Hepatocyte (in vitro differentiated cells): Measurements from ENCODE around the gene WDR4. TPM values are rescaled to one million over a fixed set of nuclear protein-coding genes. Genes with fewer than 3 reads are reported as not detected.
"Not testable (repeated sequence)": the region's sequence is repeated elsewhere in the genome, so short reads cannot be mapped to it uniquely, and the experiment has no call there.

Source experiments
- DNase-seq: peaks from one replicate; pipeline ENCODE4 v3.0.0-alpha.2; 2016; ENCODE audit warnings: low spot score
- H2AFZ ChIP-seq: fragments of 200-600 bp; sonication (generic); 2 replicates; pipeline ENCODE4 v1.6.0; 2016; ENCODE audit warnings: antibody characterized with exemption, mild to moderate bottlenecking
- H3K27ac ChIP-seq: fragments of 200-600 bp; sonication (generic); 2 replicates; pipeline ENCODE4 v1.5.1; 2016; ENCODE audit warnings: mild to moderate bottlenecking
- H3K27me3 ChIP-seq: fragments of 200-600 bp; sonication (generic); 2 replicates; pipeline ENCODE4 v1.6.1; 2016
- H3K36me3 ChIP-seq: fragments of 200-600 bp; sonication (generic); replicated peaks from 2 replicates; pipeline ENCODE4 v1.5.1; 2016; ENCODE audit warnings: low read depth; ENCODE audit not compliant: insufficient read depth
- H3K4me1 ChIP-seq: fragments of 200-600 bp; sonication (generic); 2 replicates; pipeline ENCODE4 v1.5.1; 2016; ENCODE audit warnings: mild to moderate bottlenecking, moderate library complexity; ENCODE audit not compliant: insufficient read depth
- H3K4me2 ChIP-seq: fragments of 200-600 bp; sonication (generic); 2 replicates; pipeline ENCODE4 v1.6.0; 2016
- H3K4me3 ChIP-seq: fragments of 200-600 bp; sonication (generic); 2 replicates; pipeline ENCODE4 v1.5.1; 2016; ENCODE audit warnings: mild to moderate bottlenecking
- H3K79me2 ChIP-seq: fragments of 200-600 bp; sonication (generic); 2 replicates; pipeline ENCODE4 v1.6.0; 2017; ENCODE audit warnings: mild to moderate bottlenecking
- H3K9me2 ChIP-seq: fragments of 200-600 bp; sonication (generic); replicated peaks from 2 replicates; pipeline ENCODE4 v1.6.0; 2017; ENCODE audit warnings: mild to moderate bottlenecking; ENCODE audit not compliant: insufficient read depth
- H3K9me3 ChIP-seq: fragments of 200-600 bp; sonication (generic); 2 replicates; pipeline ENCODE4 v1.5.1; 2016; ENCODE audit warnings: low read depth, mild to moderate bottlenecking
- H4K20me1 ChIP-seq: fragments of 200-600 bp; sonication (generic); 2 replicates; pipeline ENCODE4 v1.6.0; 2016; ENCODE audit warnings: mild to moderate bottlenecking; ENCODE audit not compliant: insufficient read depth, poor library complexity, severe bottlenecking
- CTCF ChIP-seq: fragments of 200-600 bp; sonication (generic); IDR thresholded peaks from 2 replicates; pipeline ENCODE4 v1.5.1; 2016; ENCODE audit warnings: antibody characterized with exemption, mild to moderate bottlenecking; ENCODE audit not compliant: poor library complexity
- EZH2 ChIP-seq: fragments of 200-600 bp; sonication (generic); IDR thresholded peaks from 2 replicates; pipeline ENCODE4 v1.6.1; 2016; ENCODE audit warnings: antibody characterized with exemption, mild to moderate bottlenecking, borderline replicate concordance
- EZH2phosphoT487 ChIP-seq: fragments of 200-600 bp; sonication (generic); IDR thresholded peaks from one replicate; pipeline ENCODE4 v1.6.1; 2018; ENCODE audit warnings: antibody characterized with exemption, mild to moderate bottlenecking, low read depth, moderate library complexity; ENCODE audit not compliant: unreplicated experiment, severe bottlenecking
- WGBS: methylation state at CpG from one replicate; pipeline ENCODE4 v1.1.6; 2016; ENCODE audit warnings: low lambda C conversion rate; ENCODE audit errors: missing lambda C conversion rate; 5-methylcytosine and 5-hydroxymethylcytosine counted together
- polyA plus RNA-seq: library from polyadenylated mRNA; unstranded; fragments of >200 nt; fragmentation: Nextera tagmentation; extraction: Ambion mirVana; gene quantifications from 2 replicates; pipeline ENCODE4 v1.2.1, GENCODE V29; 2016
- total RNA-seq: library from RNA; depleted of rRNA; stranded (reverse); fragments of >200 nt; gene quantifications from 2 replicates; pipeline ENCODE4 v1.2.3, GENCODE V29; 2014

WDR4 gene
- total and polyA plus RNA-seq, 2 experiments from 2014 or later = 6.4 to 11.1 TPM

GRCh38 chr21:42840411-42841155 lies 38.8 kb downstream of the WDR4 start:
- no peak for TF ChIP-seq EZH2phosphoT487
- no peak for TF ChIP-seq EZH2
- TF ChIP-seq CTCF = no peak
- Histone ChIP-seq H3K79me2 (no peaks in the 10 kb centered on the region), H3K27ac (no peak overlapping the region), H4K20me1 (no peaks in the 10 kb centered on the region), H3K4me3 (no peak overlapping the region), H2AFZ (no peak overlapping the region), H3K9me2 (no peaks in the 10 kb centered on the region), H3K4me1 (no peaks in the 10 kb centered on the region), H3K4me2 (no peak overlapping the region), H3K36me3 (no peaks in the 10 kb centered on the region), H3K27me3 (no peaks in the 10 kb centered on the region), H3K9me3 (no peaks in the 10 kb centered on the region)
- no peak for DNase-seq
- WGBS = 97% methylated on average over 14 of the region's 14 CpGs

GRCh38 chr21:42839271-42840231 lies 39.8 kb downstream of the WDR4 start:
- no peak for TF ChIP-seq CTCF
- no peak for TF ChIP-seq EZH2
- TF ChIP-seq EZH2phosphoT487 = no peak
- Histone ChIP-seq H3K9me2 (no peaks in the 10 kb centered on the region), H3K36me3 (no peaks in the 10 kb centered on the region), H3K27me3 (no peaks in the 10 kb centered on the region), H3K4me3 (no peak overlapping the region), H3K9me3 (no peaks in the 10 kb centered on the region), H4K20me1 (no peaks in the 10 kb centered on the region), H2AFZ (no peak overlapping the region), H3K4me2 (no peak overlapping the region), H3K79me2 (no peaks in the 10 kb centered on the region), H3K27ac (no peak overlapping the region), H3K4me1 (no peaks in the 10 kb centered on the region)
- 97% methylated on average over 27 of the region's 29 CpGs for WGBS
- no peak for DNase-seq

- H3K9me3 ChIP-seq, H3K79me2 ChIP-seq, H4K20me1 ChIP-seq, H3K4me3 ChIP-seq, H3K27ac ChIP-seq, H3K4me1 ChIP-seq, DNase-seq, H3K36me3 ChIP-seq, H3K27me3 ChIP-seq, H2AFZ ChIP-seq, H3K4me2 ChIP-seq, H3K9me2 ChIP-seq: not testable (repeated sequence)
- WGBS = 90% methylated on average over 8 of the region's 8 CpGs
Measured at GRCh38 chr21:42838212-42838690, 41.1 kb downstream of the WDR4 start.
